ENCODE results near the gene RGS7. TPM values are rescaled to one million over a fixed set of nuclear protein-coding genes. Genes with fewer than 3 reads are reported as not detected.

RGS7 gene
- total and polyA plus RNA-seq, 2 of the 4 experiments (the other 2 are of a cell fraction) = 0.58 to 0.72 TPM

DNA sequence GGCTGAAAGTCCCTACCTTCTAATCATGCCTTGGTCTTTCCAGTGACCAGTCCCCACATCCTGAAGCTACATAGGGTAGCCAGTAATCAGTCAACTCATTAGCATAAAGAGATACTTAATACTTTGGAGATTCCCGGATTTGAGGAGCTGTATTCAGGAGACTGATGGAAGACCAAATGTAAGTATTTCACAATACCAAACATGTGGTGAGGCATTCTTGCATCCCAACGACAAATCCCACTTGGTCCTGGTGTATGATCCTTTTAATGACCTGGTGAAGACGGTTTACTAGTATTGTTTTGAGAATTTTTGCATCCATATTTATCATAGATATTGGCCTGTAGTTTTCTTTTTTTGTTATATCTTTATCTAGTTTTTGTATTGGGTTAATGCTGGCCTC is 40.6 kb downstream of the RGS7 start:
- TF ChIP-seq CEBPB (IDR thresholded peaks at IDR 0.05; ENCODE audit: low read depth, low read length) (peak; percentile 65), RAD21 (IDR thresholded peaks at IDR 0.05; ENCODE audit: low read length) (no peak)
- no TSS peak for BruUV-seq (replicated peaks)
- no peaks in the 10 kb centered on the region for H3K27me3 ChIP-seq (ENCODE audit: control insufficient read depth, insufficient read depth, low read length)
- CTCF ChIA-PET = no interaction called here
- no peaks in the 10 kb centered on the region for H3K79me1 ChIP-seq (ENCODE audit: low read depth in 1 of 2, low read length in 2 of 2)
- H4K20me1 ChIP-seq (ENCODE audit: insufficient read depth, low read length) = no peaks in the 10 kb centered on the region
- H3K9ac ChIP-seq (ENCODE audit: low read depth, low read length) = no peak overlapping the region
- H3K56ac ChIP-seq (ENCODE audit: extremely low read depth, insufficient read depth, low read length) = no peak overlapping the region
- in situ Hi-C loops (cut with MboI; ENCODE audit: low sequenced_read_pairs) (no loop called here), dilution Hi-C loops (cut with HindIII; ENCODE audit: low sequenced_read_pairs, unreplicated experiment) (no loop called here), intact Hi-C loops (cut with micrococcal nuclease) (no loop called here)
- H3K14ac ChIP-seq (replicated peaks; ENCODE audit: low read depth, low read length) = no peak overlapping the region
- no peak overlapping the region for H3K4me2 ChIP-seq (ENCODE audit: low read depth, low read length)
- POLR2A ChIA-PET (ENCODE audit: unreplicated experiment) = no interaction called here
- H2AFZ ChIP-seq (replicated peaks; ENCODE audit: low read length, poor library complexity) = no peak overlapping the region
- H3K4ac ChIP-seq (ENCODE audit: low read depth, low read length) = no peak overlapping the region
- H4K5ac ChIP-seq (ENCODE audit: low read depth, low read length) = no peak overlapping the region
- H3K36me3 ChIP-seq (ENCODE audit: control insufficient read depth, insufficient read depth, low read length) = no peaks in the 10 kb centered on the region
- no peak overlapping the region for H2BK120ac ChIP-seq (ENCODE audit: low read depth, low read length)
- no peak overlapping the region for H2BK15ac ChIP-seq (ENCODE audit: low read depth, low read length)
- H2BK5ac ChIP-seq (ENCODE audit: low read depth, low read length, poor library complexity, severe bottlenecking) = no peak overlapping the region
- no peak overlapping the region for H2AK5ac ChIP-seq (ENCODE audit: low read depth, low read length)
- no peak for ATAC-seq (ENCODE audit: low read depth)
- no peak overlapping the region for H3K23ac ChIP-seq (ENCODE audit: low read depth, low read length)
- H2AK9ac ChIP-seq (replicated peaks; ENCODE audit: low read depth, low read length, poor library complexity) = no peak overlapping the region
- H3K4me1 ChIP-seq (ENCODE audit: control insufficient read depth, insufficient read depth, low read length) = no peaks in the 10 kb centered on the region
- no peak overlapping the region for H2BK20ac ChIP-seq (ENCODE audit: low read depth, low read length)
- H3K9me3 ChIP-seq (ENCODE audit: control insufficient read depth, insufficient read depth, low read length) = no peaks in the 10 kb centered on the region; the same call in 1 of the 2 replicates
- H3K9me1 ChIP-seq (ENCODE audit: insufficient read depth, low read length) = no peaks in the 10 kb centered on the region
- no peak for DNase-seq
- no peak overlapping the region for H3K4me3 ChIP-seq (ENCODE audit: insufficient read depth, low read depth, low read length)
- no peak overlapping the region for H3K27ac ChIP-seq (ENCODE audit: insufficient read depth, low read length)
- no peak overlapping the region for H4K8ac ChIP-seq (ENCODE audit: low read depth in 2 of 2, low read length in 2 of 2)
- H4K91ac ChIP-seq (ENCODE audit: insufficient read depth, low read depth, low read length) = no peak overlapping the region
- WGBS, 2 experiments (ENCODE audit: extremely low coverage in 2 of 2, insufficient read length in 1 of 2) = no CpG with 5 or more reads among the region's 3 CpGs
- no peak overlapping the region for H3K18ac ChIP-seq (ENCODE audit: low read depth, low read length)

Measured in IMR-90 (cell line).